H9 (cell line): ENCODE data around the gene CEACAM18. TPM values are rescaled to one million over a fixed set of nuclear protein-coding genes. Genes with fewer than 3 reads are reported as not detected.

Experiments used
- DNase-seq: peaks from one replicate; pipeline ENCODE4 v3.0.0-alpha.2; 2017
- H2AFZ ChIP-seq: one replicate; pipeline ENCODE4 v1.6.1; 2013; ENCODE audit warnings: mild to moderate bottlenecking, low read length, control low read depth, moderate library complexity
- H2AK5ac ChIP-seq: 2 replicates; pipeline ENCODE4 v1.6.1; 2013; ENCODE audit warnings: low read length, control low read depth, mixed read lengths; ENCODE audit not compliant: insufficient read length
- H2BK120ac ChIP-seq: one replicate; pipeline ENCODE4 v1.6.1; 2013; ENCODE audit warnings: low read depth, mild to moderate bottlenecking, low read length, control low read depth, inconsistent platforms; ENCODE audit not compliant: poor library complexity, severe bottlenecking
- H2BK12ac ChIP-seq: 2 replicates; pipeline ENCODE4 v1.6.1; 2013; ENCODE audit warnings: low read length, control low read depth, mixed read lengths, low read depth; ENCODE audit not compliant: insufficient read length
- H2BK15ac ChIP-seq: 2 replicates; pipeline ENCODE4 v1.6.1; 2013; ENCODE audit warnings: low read depth, low read length, control low read depth
- H2BK20ac ChIP-seq: one replicate; pipeline ENCODE4 v1.6.1; 2013; ENCODE audit warnings: low read depth, mild to moderate bottlenecking, low read length, control low read depth, inconsistent platforms; ENCODE audit not compliant: poor library complexity, severe bottlenecking
- H2BK5ac ChIP-seq: 2 replicates; pipeline ENCODE4 v1.6.1; 2013; ENCODE audit warnings: low read length, control low read depth, mixed read lengths; ENCODE audit not compliant: insufficient read length
- H3K14ac ChIP-seq: 2 replicates; pipeline ENCODE4 v1.6.1; 2013; ENCODE audit warnings: low read length, control low read depth; ENCODE audit not compliant: insufficient read depth
- H3K18ac ChIP-seq: 2 replicates; pipeline ENCODE4 v1.6.1; 2013; ENCODE audit warnings: low read depth, mild to moderate bottlenecking, mixed read lengths, low read length, control low read depth; ENCODE audit not compliant: insufficient read length
- H3K23ac ChIP-seq: 2 replicates; pipeline ENCODE4 v1.6.1; 2013; ENCODE audit warnings: low read length, control low read depth, mixed read lengths, low read depth; ENCODE audit not compliant: insufficient read length
- H3K23me2 ChIP-seq: 2 replicates; pipeline ENCODE4 v1.6.1; 2013; ENCODE audit warnings: low read depth, mild to moderate bottlenecking, mixed read lengths, low read length, control low read depth; ENCODE audit not compliant: insufficient read length, poor library complexity, severe bottlenecking
- H3K27ac ChIP-seq: 2 replicates; pipeline ENCODE4 v1.5.1; 2013; ENCODE audit warnings: low read length, control low read depth, mixed read lengths, low read depth; ENCODE audit not compliant: insufficient read length
- H3K27me3 ChIP-seq: 2 replicates; pipeline ENCODE4 v1.6.1; 2013; ENCODE audit warnings: low read length, control low read depth, inconsistent platforms; ENCODE audit not compliant: insufficient read depth
- H3K4ac ChIP-seq: 2 replicates; pipeline ENCODE4 v1.6.1; 2013; ENCODE audit warnings: low read depth, mild to moderate bottlenecking, control low read depth, inconsistent platforms, low read length, moderate library complexity
- H3K4me1 ChIP-seq: 2 replicates; pipeline ENCODE4 v1.6.1; 2013; ENCODE audit warnings: low read length, control low read depth, inconsistent platforms; ENCODE audit not compliant: insufficient read depth
- H3K4me2 ChIP-seq: 2 replicates; pipeline ENCODE4 v1.6.1; 2013; ENCODE audit warnings: low read length, control low read depth, mixed read lengths; ENCODE audit not compliant: insufficient read length, insufficient read depth
- H3K56ac ChIP-seq: 2 replicates; pipeline ENCODE4 v1.6.1; 2013; ENCODE audit warnings: low read depth, mild to moderate bottlenecking, mixed read lengths, low read length, control low read depth; ENCODE audit not compliant: insufficient read length
- H3K79me1 ChIP-seq: 2 replicates; pipeline ENCODE4 v1.6.1; 2013; ENCODE audit warnings: low read depth, mild to moderate bottlenecking, moderate library complexity, low read length, control low read depth, inconsistent platforms; ENCODE audit not compliant: insufficient read depth, poor library complexity, severe bottlenecking
- H3K79me2 ChIP-seq: 2 replicates; pipeline ENCODE4 v1.6.1; 2013; ENCODE audit warnings: low read length, control low read depth, inconsistent platforms; ENCODE audit not compliant: insufficient read depth
- H3K9ac ChIP-seq: 2 replicates; pipeline ENCODE4 v1.6.1; 2013; ENCODE audit warnings: low read length, control low read depth, mixed read lengths; ENCODE audit not compliant: insufficient read length; ENCODE audit errors: extremely low read depth
- H3K9me3 ChIP-seq: one replicate; pipeline ENCODE4 v1.6.1; 2013; ENCODE audit warnings: low read depth, low read length, inconsistent platforms; ENCODE audit not compliant: control insufficient read depth
- H3T11ph ChIP-seq: one replicate; pipeline ENCODE4 v1.6.1; 2013; ENCODE audit warnings: mild to moderate bottlenecking, low read length, control low read depth, inconsistent platforms
- H4K20me1 ChIP-seq: one replicate; pipeline ENCODE4 v1.6.1; 2013; ENCODE audit not compliant: control insufficient read depth, insufficient read length, insufficient read depth
- H4K5ac ChIP-seq: 2 replicates; pipeline ENCODE4 v1.6.1; 2013; ENCODE audit warnings: low read depth, mild to moderate bottlenecking, mixed read lengths, low read length, control low read depth; ENCODE audit not compliant: insufficient read length
- H4K8ac ChIP-seq: replicated peaks from 2 replicates; pipeline ENCODE4 v1.6.1; 2013; ENCODE audit warnings: low read length, control low read depth, mixed read lengths, low read depth; ENCODE audit not compliant: insufficient read length
- H4K91ac ChIP-seq: 2 replicates; pipeline ENCODE4 v1.6.1; 2013; ENCODE audit warnings: low read depth, mild to moderate bottlenecking, moderate library complexity, mixed read lengths, low read length, control low read depth; ENCODE audit not compliant: insufficient read length
- H3K27ac Mint-ChIP-seq, 3 experiments: 2 replicates in 2 of 3; 3 replicates in 1 of 3; pipeline ENCODE4 v1.8.0; 2020 to 2021; ENCODE audit warnings: mixed read lengths in 3 of 3, mild to moderate bottlenecking in 1 of 3, moderate library complexity in 1 of 3
- H3K27me3 Mint-ChIP-seq: 2 replicates; pipeline ENCODE4 v1.8.0; 2021; ENCODE audit warnings: low read depth, mild to moderate bottlenecking, moderate library complexity, mixed read lengths
- H3K36me3 Mint-ChIP-seq, 3 experiments: 2 replicates in 2 of 3; 3 replicates in 1 of 3; pipeline ENCODE4 v1.8.0; 2020 to 2021; ENCODE audit warnings: low read depth in 3 of 3, mixed read lengths in 3 of 3; ENCODE audit not compliant: insufficient read depth in 1 of 3
- H3K4me1 Mint-ChIP-seq, 2 experiments: 2 replicates each; pipeline ENCODE4 v1.8.0; 2020; ENCODE audit warnings: mixed read lengths in 2 of 2
- H3K4me3 Mint-ChIP-seq, 2 experiments: 2 replicates in 1 of 2; 3 replicates in 1 of 2; pipeline ENCODE4 v1.8.0; 2020 to 2021; ENCODE audit warnings: mild to moderate bottlenecking in 2 of 2, mixed read lengths in 2 of 2, moderate library complexity in 1 of 2
- H3K9me3 Mint-ChIP-seq, 2 experiments: 2 replicates in 1 of 2; 3 replicates in 1 of 2; pipeline ENCODE4 v1.8.0; 2020; ENCODE audit warnings: mild to moderate bottlenecking in 2 of 2, mixed read lengths in 2 of 2, moderate library complexity in 1 of 2
- CTCF ChIP-seq: fragments of 200-600 bp; sonication (generic); conservative IDR thresholded peaks from 3 replicates; pipeline ENCODE4 v1.8.0; 2021; ENCODE audit warnings: antibody characterized with exemption, mild to moderate bottlenecking
- WGBS: extraction: QIAGEN DNeasy Blood & Tissue Kit; methylation state at CpG from one replicate; pipeline ENCODE4 v1.1.7; 2013; ENCODE audit warnings: missing lambda C conversion rate, low lambda C conversion rate, mixed read lengths; ENCODE audit not compliant: insufficient read length; ENCODE audit errors: extremely low coverage; 5-methylcytosine and 5-hydroxymethylcytosine counted together
- total RNA-seq: library from RNA; stranded (reverse); gene quantifications from 2 replicates; pipeline ENCODE4 v1.2.1, GENCODE V29; 2021

CEACAM18 gene
- total RNA-seq, 1 experiment from 2014 or later = not detected

- no peak overlapping the region for H3K27ac ChIP-seq
- H2BK20ac ChIP-seq = no peak overlapping the region
- H3T11ph ChIP-seq = no peak overlapping the region
- H3K79me2 ChIP-seq = no peaks in the 10 kb centered on the region
- H2AK5ac ChIP-seq = no peak overlapping the region
- no peak overlapping the region for H3K4me3 Mint-ChIP-seq
- no peaks in the 10 kb centered on the region for H3K4me1 ChIP-seq
- no peak overlapping the region for H3K56ac ChIP-seq
- no peak overlapping the region for H4K91ac ChIP-seq
- TF ChIP-seq CTCF = peak; percentile 88
- H2BK5ac ChIP-seq = no peak overlapping the region
- no peak overlapping the region for H2BK120ac ChIP-seq
- H3K9me3 Mint-ChIP-seq = peaks cover 2 to 83% of the 10 kb centered on the region in 2 experiments; a peak in 4 of 5 replicates
- peaks cover 43% of the 10 kb centered on the region for H3K27me3 Mint-ChIP-seq
- no peak overlapping the region for H3K4me2 ChIP-seq
- peak; percentile 65 for DNase-seq
- H2AFZ ChIP-seq = no peak overlapping the region
- H3K9me3 ChIP-seq = no peaks in the 10 kb centered on the region
- no CpG with 5 or more reads among the region's 7 CpGs for WGBS
- H3K79me1 ChIP-seq = no peaks in the 10 kb centered on the region
- H3K27ac Mint-ChIP-seq = no peak overlapping the region
- no peaks in the 10 kb centered on the region for H3K4me1 Mint-ChIP-seq
- H4K8ac ChIP-seq = no peak overlapping the region
- H3K18ac ChIP-seq = no peak overlapping the region
- no peaks in the 10 kb centered on the region for H4K20me1 ChIP-seq
- no peak overlapping the region for H2BK12ac ChIP-seq
- H2BK15ac ChIP-seq = no peak overlapping the region
- H3K23ac ChIP-seq = no peak overlapping the region
- H3K27me3 ChIP-seq = no peaks in the 10 kb centered on the region
- no peak overlapping the region for H3K9ac ChIP-seq
- no peak overlapping the region for H4K5ac ChIP-seq
- no peak overlapping the region for H3K14ac ChIP-seq
- H3K36me3 Mint-ChIP-seq = peaks cover 0 to 4% (median 0%) of the 10 kb centered on the region in 3 experiments; a peak in 2 of 7 replicates
- no peak overlapping the region for H3K4ac ChIP-seq
- H3K23me2 ChIP-seq = no peaks in the 10 kb centered on the region
These were observed 5.2 kb upstream of the CEACAM18 start for GRCh38 chr19:51473009-51473707.
